GM23338 (cell line): Measurements from ENCODE around the gene ACOX3. TPM values are rescaled to one million over a fixed set of nuclear protein-coding genes. Genes with fewer than 3 reads are reported as not detected.

Source experiments
- CTCF ChIP-seq, 2 experiments: fragments of 200-600 bp in 1 of 2; sonication (generic) in 1 of 2; conservative IDR thresholded peaks; 2 replicates each; pipeline versions ENCODE4 v1.5.1 to v1.6.1; 2016 to 2017; ENCODE audit warnings: antibody characterized with exemption in 2 of 2, low read depth in 2 of 2, mild to moderate bottlenecking in 2 of 2, moderate library complexity in 1 of 2
- ETS1 ChIP-seq: IDR thresholded peaks from 2 replicates; pipeline ENCODE4 v1.6.1; 2016; ENCODE audit warnings: antibody characterized with exemption
- EZH2 ChIP-seq: fragments of 200-600 bp; sonication (generic); IDR thresholded peaks from one replicate; pipeline ENCODE4 v1.8.0; 2017; ENCODE audit warnings: antibody characterized with exemption, mild to moderate bottlenecking, low read depth; ENCODE audit not compliant: unreplicated experiment
- EZH2phosphoT487 ChIP-seq: fragments of 200-600 bp; sonication (generic); IDR thresholded peaks from one replicate; pipeline ENCODE4 v1.8.1; 2018; ENCODE audit warnings: antibody characterized with exemption; ENCODE audit not compliant: unreplicated experiment
- NANOG ChIP-seq: IDR thresholded peaks from 2 replicates; pipeline ENCODE4 v1.6.1; 2016; ENCODE audit warnings: antibody characterized with exemption, borderline replicate concordance
- POLR2AphosphoS5 ChIP-seq: IDR thresholded peaks from 2 replicates; pipeline ENCODE4 v1.6.1; 2016; ENCODE audit warnings: antibody characterized with exemption, low read depth
- ZNF114 ChIP-seq: fragments of 250-450 bp; sonication (Bioruptor Pico); IDR thresholded peaks from 2 replicates; pipeline ENCODE4 v1.5.0; 2020; ENCODE audit warnings: mild to moderate bottlenecking, moderate library complexity
- ZNF331 ChIP-seq: fragments of 250-450 bp; sonication (Bioruptor Pico); IDR thresholded peaks from 2 replicates; pipeline ENCODE4 v1.5.0; 2020; ENCODE audit warnings: low read depth, mild to moderate bottlenecking, moderate library complexity
- polyA plus RNA-seq: library from polyadenylated mRNA; unstranded; fragments of >200 nt; fragmentation: Nextera tagmentation; extraction: Ambion mirVana; gene quantifications from 2 replicates; pipeline ENCODE4 v1.2.1, GENCODE V29; 2016
- total RNA-seq: library from RNA; depleted of rRNA; stranded (reverse); fragments of >200 nt; shearing (Covaris generic); gene quantifications from 2 replicates; pipeline ENCODE4 v1.2.3, GENCODE V29; 2014
- TF ChIP-seq, protein P1 (sequence below): fragments of 250-450 bp; sonication (Bioruptor Pico); IDR thresholded peaks from 2 replicates; pipeline ENCODE4 v1.5.0; 2020; ENCODE audit warnings: mild to moderate bottlenecking, moderate library complexity
- TF ChIP-seq, protein P2 (sequence below): IDR thresholded peaks from one replicate; pipeline ENCODE4 v1.6.1; 2018; ENCODE audit warnings: antibody characterized with exemption; ENCODE audit not compliant: unreplicated experiment

ACOX3 gene
- total and polyA plus RNA-seq, 2 experiments from 2014 or later: 6.4 to 17.2 TPM

DNA sequence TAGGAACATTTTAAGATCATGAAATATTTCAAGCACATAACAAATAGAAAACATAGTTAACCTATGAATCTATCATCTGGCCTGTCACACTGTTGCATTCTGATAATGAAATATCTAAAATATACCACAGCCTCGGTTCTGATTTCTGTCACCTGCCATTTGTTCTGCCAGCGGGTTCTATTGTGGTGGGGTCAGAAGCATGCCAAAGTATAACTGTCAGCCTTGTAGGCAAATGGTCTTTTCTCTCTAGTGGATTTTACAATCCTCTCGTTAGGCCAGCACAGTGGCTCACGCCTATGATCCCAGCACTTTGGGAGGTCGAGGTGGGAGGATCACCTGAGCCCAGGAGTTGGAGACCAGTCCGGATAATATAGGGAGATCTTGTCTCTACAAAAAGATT, 123.0 kb downstream of the ACOX3 start (continued):
- TF ChIP-seq, protein P1, sequence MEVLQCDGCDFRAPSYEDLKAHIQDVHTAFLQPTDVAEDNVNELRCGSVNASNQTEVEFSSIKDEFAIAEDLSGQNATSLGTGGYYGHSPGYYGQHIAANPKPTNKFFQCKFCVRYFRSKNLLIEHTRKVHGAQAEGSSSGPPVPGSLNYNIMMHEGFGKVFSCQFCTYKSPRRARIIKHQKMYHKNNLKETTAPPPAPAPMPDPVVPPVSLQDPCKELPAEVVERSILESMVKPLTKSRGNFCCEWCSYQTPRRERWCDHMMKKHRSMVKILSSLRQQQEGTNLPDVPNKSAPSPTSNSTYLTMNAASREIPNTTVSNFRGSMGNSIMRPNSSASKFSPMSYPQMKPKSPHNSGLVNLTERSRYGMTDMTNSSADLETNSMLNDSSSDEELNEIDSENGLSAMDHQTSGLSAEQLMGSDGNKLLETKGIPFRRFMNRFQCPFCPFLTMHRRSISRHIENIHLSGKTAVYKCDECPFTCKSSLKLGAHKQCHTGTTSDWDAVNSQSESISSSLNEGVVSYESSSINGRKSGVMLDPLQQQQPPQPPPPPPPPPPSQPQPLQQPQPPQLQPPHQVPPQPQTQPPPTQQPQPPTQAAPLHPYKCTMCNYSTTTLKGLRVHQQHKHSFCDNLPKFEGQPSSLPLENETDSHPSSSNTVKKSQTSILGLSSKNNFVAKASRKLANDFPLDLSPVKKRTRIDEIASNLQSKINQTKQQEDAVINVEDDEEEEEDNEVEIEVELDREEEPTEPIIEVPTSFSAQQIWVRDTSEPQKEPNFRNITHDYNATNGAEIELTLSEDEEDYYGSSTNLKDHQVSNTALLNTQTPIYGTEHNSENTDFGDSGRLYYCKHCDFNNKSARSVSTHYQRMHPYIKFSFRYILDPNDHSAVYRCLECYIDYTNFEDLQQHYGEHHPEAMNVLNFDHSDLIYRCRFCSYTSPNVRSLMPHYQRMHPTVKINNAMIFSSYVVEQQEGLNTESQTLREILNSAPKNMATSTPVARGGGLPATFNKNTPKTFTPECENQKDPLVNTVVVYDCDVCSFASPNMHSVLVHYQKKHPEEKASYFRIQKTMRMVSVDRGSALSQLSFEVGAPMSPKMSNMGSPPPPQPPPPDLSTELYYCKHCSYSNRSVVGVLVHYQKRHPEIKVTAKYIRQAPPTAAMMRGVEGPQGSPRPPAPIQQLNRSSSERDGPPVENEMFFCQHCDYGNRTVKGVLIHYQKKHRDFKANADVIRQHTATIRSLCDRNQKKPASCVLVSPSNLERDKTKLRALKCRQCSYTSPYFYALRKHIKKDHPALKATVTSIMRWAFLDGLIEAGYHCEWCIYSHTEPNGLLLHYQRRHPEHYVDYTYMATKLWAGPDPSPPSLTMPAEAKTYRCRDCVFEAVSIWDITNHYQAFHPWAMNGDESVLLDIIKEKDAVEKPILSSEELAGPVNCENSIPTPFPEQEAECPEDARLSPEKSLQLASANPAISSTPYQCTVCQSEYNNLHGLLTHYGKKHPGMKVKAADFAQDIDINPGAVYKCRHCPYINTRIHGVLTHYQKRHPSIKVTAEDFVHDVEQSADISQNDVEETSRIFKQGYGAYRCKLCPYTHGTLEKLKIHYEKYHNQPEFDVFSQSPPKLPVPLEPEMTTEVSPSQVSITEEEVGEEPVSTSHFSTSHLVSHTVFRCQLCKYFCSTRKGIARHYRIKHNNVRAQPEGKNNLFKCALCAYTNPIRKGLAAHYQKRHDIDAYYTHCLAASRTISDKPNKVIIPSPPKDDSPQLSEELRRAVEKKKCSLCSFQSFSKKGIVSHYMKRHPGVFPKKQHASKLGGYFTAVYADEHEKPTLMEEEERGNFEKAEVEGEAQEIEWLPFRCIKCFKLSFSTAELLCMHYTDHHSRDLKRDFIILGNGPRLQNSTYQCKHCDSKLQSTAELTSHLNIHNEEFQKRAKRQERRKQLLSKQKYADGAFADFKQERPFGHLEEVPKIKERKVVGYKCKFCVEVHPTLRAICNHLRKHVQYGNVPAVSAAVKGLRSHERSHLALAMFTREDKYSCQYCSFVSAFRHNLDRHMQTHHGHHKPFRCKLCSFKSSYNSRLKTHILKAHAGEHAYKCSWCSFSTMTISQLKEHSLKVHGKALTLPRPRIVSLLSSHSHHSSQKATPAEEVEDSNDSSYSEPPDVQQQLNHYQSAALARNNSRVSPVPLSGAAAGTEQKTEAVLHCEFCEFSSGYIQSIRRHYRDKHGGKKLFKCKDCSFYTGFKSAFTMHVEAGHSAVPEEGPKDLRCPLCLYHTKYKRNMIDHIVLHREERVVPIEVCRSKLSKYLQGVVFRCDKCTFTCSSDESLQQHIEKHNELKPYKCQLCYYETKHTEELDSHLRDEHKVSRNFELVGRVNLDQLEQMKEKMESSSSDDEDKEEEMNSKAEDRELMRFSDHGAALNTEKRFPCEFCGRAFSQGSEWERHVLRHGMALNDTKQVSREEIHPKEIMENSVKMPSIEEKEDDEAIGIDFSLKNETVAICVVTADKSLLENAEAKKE (CRISPR knock-in tag): no peak
- no peak for TF ChIP-seq ETS1
- no peak for TF ChIP-seq NANOG
- TF ChIP-seq ZNF331 (CRISPR knock-in tag): no peak
- no peak for TF ChIP-seq ZNF114 (CRISPR knock-in tag)
- TF ChIP-seq, protein P2, sequence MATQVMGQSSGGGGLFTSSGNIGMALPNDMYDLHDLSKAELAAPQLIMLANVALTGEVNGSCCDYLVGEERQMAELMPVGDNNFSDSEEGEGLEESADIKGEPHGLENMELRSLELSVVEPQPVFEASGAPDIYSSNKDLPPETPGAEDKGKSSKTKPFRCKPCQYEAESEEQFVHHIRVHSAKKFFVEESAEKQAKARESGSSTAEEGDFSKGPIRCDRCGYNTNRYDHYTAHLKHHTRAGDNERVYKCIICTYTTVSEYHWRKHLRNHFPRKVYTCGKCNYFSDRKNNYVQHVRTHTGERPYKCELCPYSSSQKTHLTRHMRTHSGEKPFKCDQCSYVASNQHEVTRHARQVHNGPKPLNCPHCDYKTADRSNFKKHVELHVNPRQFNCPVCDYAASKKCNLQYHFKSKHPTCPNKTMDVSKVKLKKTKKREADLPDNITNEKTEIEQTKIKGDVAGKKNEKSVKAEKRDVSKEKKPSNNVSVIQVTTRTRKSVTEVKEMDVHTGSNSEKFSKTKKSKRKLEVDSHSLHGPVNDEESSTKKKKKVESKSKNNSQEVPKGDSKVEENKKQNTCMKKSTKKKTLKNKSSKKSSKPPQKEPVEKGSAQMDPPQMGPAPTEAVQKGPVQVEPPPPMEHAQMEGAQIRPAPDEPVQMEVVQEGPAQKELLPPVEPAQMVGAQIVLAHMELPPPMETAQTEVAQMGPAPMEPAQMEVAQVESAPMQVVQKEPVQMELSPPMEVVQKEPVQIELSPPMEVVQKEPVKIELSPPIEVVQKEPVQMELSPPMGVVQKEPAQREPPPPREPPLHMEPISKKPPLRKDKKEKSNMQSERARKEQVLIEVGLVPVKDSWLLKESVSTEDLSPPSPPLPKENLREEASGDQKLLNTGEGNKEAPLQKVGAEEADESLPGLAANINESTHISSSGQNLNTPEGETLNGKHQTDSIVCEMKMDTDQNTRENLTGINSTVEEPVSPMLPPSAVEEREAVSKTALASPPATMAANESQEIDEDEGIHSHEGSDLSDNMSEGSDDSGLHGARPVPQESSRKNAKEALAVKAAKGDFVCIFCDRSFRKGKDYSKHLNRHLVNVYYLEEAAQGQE: no peak
- no peak for TF ChIP-seq EZH2
- no peak for TF ChIP-seq CTCF (conservative IDR thresholded peaks at IDR 0.05; ENCODE audit: low read depth in 2 of 2)
- TF ChIP-seq POLR2AphosphoS5: no peak
- TF ChIP-seq EZH2phosphoT487: no peak
